Measurements from ENCODE around the gene RINL.

DNA sequence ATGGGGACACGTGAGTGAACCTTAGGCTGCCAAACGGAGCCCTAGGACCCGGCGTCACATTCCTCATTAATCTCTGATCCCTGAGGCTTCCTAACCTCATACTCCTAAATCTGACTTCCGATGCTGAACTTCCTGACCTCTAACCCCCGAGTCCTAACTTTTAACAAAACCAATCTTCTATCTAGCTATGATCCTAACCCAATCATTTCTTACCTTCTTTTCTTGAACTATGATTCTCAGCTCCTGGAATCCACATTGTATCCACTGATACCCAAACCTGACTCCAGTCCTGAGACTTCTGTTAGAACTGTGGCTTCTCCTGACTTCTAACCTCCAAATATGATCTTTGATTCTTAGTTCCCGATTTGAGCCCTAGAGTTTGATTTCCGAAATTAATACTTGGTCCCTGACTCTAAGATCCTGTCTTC, 22.1 kb upstream of the RINL start:
- TF ChIP-seq, protein P1, sequence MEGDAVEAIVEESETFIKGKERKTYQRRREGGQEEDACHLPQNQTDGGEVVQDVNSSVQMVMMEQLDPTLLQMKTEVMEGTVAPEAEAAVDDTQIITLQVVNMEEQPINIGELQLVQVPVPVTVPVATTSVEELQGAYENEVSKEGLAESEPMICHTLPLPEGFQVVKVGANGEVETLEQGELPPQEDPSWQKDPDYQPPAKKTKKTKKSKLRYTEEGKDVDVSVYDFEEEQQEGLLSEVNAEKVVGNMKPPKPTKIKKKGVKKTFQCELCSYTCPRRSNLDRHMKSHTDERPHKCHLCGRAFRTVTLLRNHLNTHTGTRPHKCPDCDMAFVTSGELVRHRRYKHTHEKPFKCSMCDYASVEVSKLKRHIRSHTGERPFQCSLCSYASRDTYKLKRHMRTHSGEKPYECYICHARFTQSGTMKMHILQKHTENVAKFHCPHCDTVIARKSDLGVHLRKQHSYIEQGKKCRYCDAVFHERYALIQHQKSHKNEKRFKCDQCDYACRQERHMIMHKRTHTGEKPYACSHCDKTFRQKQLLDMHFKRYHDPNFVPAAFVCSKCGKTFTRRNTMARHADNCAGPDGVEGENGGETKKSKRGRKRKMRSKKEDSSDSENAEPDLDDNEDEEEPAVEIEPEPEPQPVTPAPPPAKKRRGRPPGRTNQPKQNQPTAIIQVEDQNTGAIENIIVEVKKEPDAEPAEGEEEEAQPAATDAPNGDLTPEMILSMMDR (IDR thresholded peaks at IDR 0.05; ENCODE audit: borderline replicate concordance, extremely low read depth, low read length, poor library complexity, severe bottlenecking), result no peak
- TF ChIP-seq EZH2 (IDR thresholded peaks at IDR 0.05; ENCODE audit: borderline replicate concordance, low read depth, low read length, severe bottlenecking), result no peak

Data from DND-41 (cell line).